Sigmoid colon (tissue), 4 donors: ENCODE results near the gene ARMH1.
"Not testable (repeated sequence)": the region's sequence is repeated elsewhere in the genome, so short reads cannot be mapped to it uniquely, and the experiment has no call there.

Source experiments
- CTCF ChIP-seq, 4 experiments: fragments of 450-650 bp in 3 of 4; fragments of 200-600 bp in 1 of 4; IDR thresholded peaks; one replicate each; pipeline ENCODE4 v1.5.1; 2016 to 2019; ENCODE audit warnings: antibody characterized with exemption in 4 of 4, mild to moderate bottlenecking in 3 of 4, moderate library complexity in 2 of 4
- EP300 ChIP-seq, 4 donors: sonication (generic); formaldehyde crosslinking; IDR thresholded peaks; one replicate each; pipeline ENCODE4 v1.6.1; 2017; ENCODE audit warnings: antibody characterized with exemption in 4 of 4
- POLR2AphosphoS5 ChIP-seq, 4 donors: sonication (generic); formaldehyde crosslinking; IDR thresholded peaks; one replicate each; pipeline ENCODE4 v1.6.1; 2017; ENCODE audit warnings: antibody characterized with exemption in 4 of 4

DNA sequence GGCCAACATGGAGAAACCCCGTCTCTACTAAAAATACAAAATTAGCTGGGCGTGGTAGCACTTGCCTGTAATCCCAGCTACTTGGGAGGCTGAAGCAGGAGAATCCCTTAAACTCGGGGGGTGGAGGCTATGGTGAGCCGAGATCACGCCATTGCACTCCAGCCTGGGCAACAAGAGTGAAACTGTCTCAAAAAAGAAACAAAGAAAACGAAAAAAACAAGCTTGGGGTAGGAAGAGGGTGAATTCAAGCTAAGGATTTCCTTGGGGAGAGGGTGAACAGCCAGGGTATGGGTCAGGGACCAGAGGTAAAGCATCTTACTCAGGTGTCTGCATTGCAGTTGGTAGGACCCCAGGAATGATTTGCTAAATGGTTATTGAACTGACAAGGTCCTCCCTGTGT, 91.9 kb downstream of the ARMH1 start:
- not testable (repeated sequence) for TF ChIP-seq POLR2AphosphoS5, EP300, CTCF (IDR thresholded peaks at IDR 0.05)
